ENCODE results near the gene ASCC1. TPM values are rescaled to one million over a fixed set of nuclear protein-coding genes. Genes with fewer than 3 reads are reported as not detected.
A peak's percentile ranks its signal among the peaks of the same experiment; 100 is the strongest.

Gene ASCC1
- total and polyA plus RNA-seq, 2 of the 13 experiments (the other 11 are each of a cell fraction or from before 2014, with no cell fraction given) = 21.6 to 30.1 TPM

GRCh38 chr10:72098301-72098835 is 117.7 kb downstream of the ASCC1 start (continued):
- TF ChIP-seq FOXA1 (IDR thresholded peaks at IDR 0.05) (peak; percentile 77), FOXA1 (CRISPR knock-in tag; IDR thresholded peaks at IDR 0.05) (peak; percentile 93), ATF7-NPFF (CRISPR knock-in tag; IDR thresholded peaks at IDR 0.05; ENCODE audit: low read depth) (no peak), ZNF597 (CRISPR knock-in tag; IDR thresholded peaks at IDR 0.05) (no peak), FOXP4 (CRISPR knock-in tag; IDR thresholded peaks at IDR 0.05) (peak; percentile 95), GFI1 (CRISPR knock-in tag; IDR thresholded peaks at IDR 0.05; ENCODE audit: borderline replicate concordance) (peak; percentile 94), RFX5 (IDR thresholded peaks at IDR 0.05; ENCODE audit: low read depth, low read length) (no peak), MTA3 (CRISPR knock-in tag; IDR thresholded peaks at IDR 0.05) (no peak), ZNF234 (CRISPR knock-in tag; conservative IDR thresholded peaks at IDR 0.05) (no peak), TGIF2 (CRISPR knock-in tag; IDR thresholded peaks at IDR 0.05) (no peak), BRCA1 (CRISPR knock-in tag; IDR thresholded peaks at IDR 0.05) (0 out of 2 replicates have a peak, but pooled peaks have one; percentile 6), REXO4 (CRISPR knock-in tag; IDR thresholded peaks at IDR 0.05; ENCODE audit: borderline replicate concordance) (no peak), ARID3A (IDR thresholded peaks at IDR 0.05; ENCODE audit: low read depth, low read length) (peak; percentile 97), ZNF709 (CRISPR knock-in tag; IDR thresholded peaks at IDR 0.05) (peak; percentile 26; the same call in 1 of the 2 replicates), RFX1 (IDR thresholded peaks at IDR 0.05) (no peak), SAFB2 (CRISPR knock-in tag; IDR thresholded peaks at IDR 0.05; ENCODE audit: borderline replicate concordance, low read depth) (no peak; the same call in 1 of the 2 replicates), ZFP62 (CRISPR knock-in tag; IDR thresholded peaks at IDR 0.05) (no peak), CCAR2 (optimal IDR thresholded peaks at IDR 0.05; ENCODE audit: low read depth, low read length) (no peak)
- TF ChIP-seq, protein P1, sequence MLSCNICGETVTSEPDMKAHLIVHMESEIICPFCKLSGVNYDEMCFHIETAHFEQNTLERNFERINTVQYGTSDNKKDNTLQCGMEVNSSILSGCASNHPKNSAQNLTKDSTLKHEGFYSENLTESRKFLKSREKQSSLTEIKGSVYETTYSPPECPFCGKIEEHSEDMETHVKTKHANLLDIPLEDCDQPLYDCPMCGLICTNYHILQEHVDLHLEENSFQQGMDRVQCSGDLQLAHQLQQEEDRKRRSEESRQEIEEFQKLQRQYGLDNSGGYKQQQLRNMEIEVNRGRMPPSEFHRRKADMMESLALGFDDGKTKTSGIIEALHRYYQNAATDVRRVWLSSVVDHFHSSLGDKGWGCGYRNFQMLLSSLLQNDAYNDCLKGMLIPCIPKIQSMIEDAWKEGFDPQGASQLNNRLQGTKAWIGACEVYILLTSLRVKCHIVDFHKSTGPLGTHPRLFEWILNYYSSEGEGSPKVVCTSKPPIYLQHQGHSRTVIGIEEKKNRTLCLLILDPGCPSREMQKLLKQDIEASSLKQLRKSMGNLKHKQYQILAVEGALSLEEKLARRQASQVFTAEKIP (CRISPR knock-in tag; IDR thresholded peaks at IDR 0.05; ENCODE audit: borderline replicate concordance) = no peak

Data from HepG2 (cell line).